NCI-H524 (cell line): ENCODE results near the gene TACR2.

Source experiments
- DNase-seq, 2 experiments: peaks; one replicate each; lab custom pipeline; 2025; lab: John Stamatoyannopoulos, UW

TACR2 gene

DNA sequence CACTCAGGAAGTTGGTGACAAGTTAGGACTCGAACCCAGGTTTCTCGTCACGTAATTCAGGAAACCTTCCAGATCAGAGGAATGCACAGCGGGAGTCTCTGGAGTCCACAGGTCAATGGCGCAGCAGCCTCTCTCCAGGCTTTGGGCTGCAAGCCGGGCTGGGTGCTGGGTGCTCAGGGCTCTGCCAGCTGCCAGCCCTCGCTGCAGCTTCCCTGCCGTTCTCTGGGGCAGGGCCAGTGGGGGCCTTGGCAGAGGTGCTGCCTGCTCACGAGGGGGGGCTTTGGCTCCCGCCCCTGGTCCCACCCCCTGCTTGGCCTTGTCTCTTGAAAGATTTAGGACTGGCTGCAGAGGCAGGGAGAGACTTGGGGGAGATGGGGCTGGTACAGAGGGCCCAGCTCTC is at the start of gene TACR2:
Gene TACR2, minus strand, starts transcription at position 224 of the 400 bp plus-strand sequence. CDS start 595 bp downstream, outside the sequence.
- DNase-seq, result no peak

DNA sequence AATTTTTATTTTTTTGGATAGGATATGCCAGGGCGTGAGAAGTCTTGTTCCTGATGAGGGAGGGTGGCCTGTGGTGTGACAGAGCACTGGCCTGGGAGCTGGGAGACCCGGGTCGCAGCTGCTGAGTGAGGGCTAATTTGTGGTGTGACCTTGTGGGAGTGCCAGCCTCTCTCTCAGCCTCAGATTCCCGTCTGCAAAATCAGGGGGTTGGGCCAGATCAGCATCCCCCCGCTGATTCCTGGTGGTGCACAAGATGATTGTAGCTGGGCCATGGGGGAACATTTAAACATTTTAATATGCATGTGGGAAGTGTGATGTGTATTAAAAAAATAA is 49.4 kb upstream of the TACR2 start:
- no peak for DNase-seq

DNA sequence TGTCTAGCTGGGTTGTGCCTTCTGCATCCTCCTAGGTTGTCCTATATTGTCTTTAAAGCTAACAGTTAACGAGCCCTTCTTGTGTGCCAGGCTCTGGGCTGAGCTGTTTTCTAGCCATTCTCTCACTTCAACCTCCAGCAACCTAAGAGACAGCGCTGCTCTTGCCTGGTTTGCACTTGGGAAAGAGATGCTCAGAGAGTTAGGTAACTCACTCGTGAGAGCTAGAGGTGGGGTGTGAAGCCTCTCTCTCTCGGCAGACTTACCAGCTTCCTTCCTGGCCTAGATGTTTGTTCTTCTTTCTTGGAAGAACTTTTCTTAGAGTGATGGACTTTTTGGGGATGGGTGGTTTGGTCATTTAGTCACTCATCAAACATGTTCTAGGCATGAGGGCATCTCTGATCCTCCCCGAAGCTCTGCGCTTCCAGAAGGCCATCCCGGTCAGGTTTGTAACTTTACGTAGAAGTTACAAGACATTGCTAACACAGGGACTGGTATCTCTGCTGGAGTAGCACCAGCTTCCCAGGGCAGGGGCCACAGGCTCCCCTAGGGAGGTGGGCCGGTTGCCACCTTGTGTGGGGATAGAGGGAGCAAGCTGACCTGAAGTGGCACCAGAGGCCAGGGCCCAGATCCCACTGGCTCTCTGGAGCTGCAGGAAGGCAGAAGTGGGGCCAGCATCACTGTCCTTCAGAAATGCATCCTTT is 48.9 kb upstream of the TACR2 start:
- no peak for DNase-seq

DNA sequence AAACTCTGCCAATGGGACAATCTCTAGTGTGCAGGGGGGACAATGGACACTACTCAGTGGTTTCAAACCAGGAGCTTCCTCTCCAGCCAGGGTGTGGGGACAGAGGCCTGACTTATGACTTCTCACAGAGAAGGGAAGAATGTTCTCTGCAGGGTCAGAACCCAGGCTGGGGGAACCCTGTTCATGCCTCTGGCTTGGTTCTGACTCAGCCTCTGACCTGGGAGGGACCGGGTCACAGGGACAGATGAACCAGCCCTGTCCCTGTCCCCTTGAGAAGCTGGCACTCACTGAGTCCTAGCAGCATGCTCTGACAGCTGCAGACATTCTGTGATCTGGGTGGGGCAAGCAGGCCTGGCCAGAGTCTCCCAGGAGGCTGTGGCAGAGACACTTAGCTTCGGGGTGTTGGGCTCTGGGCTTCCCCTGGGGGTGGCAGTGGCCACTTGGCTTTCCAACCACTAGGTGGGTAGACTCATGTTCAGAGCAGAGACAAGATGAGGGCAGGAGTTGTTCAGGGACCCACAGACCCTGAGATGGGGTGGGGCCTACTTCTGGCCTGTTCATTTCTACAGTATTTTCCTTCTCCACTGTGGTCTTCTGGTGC is 48.2 kb upstream of the TACR2 start:
- no peak for DNase-seq

DNA sequence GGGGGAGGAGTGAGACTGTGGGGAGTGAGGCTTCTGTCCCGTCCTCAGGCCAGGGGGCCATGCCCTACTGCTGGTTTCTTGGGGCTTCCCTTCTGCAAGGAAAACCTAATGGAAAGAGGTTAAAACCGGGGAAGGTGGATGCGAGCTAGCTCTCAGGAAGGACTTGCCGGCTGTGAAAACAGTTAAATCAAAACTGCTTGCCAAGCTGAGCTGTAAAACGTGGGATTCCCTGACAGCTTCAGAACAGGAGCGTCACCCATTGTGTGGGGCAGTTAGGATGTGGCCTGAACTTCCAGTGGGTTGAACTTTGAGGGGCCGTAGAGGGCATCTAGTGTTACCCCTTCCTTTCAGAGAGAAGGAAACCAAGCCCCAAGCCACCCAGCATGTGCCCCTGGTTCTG is 47.7 kb upstream of the TACR2 start:
- DNase-seq, result no peak

DNA sequence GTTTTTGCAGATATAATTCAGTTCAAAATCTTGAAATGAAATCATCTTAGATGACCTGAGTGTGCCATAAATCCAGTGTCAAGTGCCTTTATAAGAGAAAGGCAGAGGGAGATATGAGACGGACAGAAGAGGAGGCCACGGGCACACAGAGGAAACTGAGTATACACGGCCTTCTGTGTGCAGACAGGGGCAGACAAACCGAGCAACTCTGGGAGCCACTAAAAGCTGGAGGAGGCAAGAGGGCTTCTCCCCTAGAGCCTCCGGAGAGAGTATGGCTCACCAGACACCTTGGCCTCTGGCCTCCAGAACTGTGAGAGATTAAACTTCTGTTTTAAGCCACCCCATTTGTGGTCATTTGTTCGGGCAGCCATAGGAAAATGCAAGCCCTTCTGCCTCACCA is 47.2 kb upstream of the TACR2 start:
- DNase-seq, result no peak

DNA sequence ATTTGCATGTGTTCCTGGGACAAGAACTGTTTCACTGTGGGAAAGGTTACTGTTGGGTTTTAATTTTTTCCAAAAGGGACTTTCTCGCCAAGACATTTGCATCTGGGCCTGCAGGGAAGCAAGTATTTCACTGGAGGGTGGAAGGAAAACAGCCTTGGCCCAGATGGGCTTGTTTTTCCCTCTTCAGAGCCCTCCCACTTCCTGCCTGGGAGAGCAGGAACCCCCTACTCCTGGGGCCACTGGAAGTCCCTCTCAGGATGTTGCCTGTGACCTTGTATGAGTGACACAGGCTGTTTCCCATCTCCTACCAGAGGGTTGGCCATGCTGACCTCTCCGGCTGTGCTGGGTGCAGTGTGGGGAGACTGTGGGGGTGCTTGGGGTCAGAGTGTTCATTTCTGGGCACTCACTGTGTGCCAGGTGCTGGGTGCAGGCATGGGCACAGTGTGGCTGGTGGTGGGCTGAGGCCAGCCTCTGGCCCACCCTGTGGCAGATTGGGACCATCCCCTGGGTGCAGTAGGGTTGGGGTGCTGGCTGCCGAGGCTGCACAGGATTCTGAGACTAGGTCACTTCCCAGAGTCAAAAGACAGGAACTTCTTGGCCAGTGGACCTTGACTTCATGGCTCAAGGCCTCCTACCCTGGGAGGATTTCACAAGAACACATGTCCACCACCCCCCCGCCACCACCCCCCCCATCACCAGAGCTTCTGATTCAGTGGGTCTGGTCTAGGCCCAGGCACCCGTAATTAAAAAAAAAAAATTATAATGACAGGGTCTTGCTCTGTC is 44.7 kb upstream of the TACR2 start:
- no peak for DNase-seq

DNA sequence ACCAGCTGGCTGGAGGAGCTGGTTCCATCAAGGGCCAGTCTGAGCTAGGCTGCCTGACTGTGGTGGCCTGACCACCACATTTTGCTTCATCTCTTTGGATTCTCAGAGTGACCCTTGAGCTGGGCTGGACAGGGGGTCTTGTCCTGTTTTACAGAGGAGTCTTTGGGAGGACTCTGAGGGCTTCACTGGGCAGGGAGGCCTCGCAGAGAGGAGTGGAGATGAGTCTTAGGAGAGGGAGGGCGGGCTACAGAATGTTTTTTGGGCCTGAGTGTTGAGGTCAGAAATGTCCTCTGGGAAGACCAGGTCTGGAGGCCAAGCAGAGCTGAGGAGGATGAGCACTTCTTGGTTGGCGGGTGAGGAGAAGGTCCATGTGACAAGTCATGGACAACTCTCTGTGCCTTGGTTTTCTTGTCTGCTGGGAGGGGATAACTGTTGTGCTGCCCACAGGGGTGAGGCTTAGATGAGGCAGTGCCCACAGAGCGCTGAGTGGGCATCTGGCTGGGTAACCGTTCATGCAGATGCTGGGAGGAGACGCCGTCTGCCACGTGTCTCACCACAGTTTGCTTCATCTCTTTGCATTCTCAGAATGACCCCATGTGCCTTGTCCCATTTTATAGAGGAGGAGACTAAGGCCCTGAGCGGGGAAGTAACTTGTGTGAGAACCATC is 44.0 kb upstream of the TACR2 start:
- no peak for DNase-seq

DNA sequence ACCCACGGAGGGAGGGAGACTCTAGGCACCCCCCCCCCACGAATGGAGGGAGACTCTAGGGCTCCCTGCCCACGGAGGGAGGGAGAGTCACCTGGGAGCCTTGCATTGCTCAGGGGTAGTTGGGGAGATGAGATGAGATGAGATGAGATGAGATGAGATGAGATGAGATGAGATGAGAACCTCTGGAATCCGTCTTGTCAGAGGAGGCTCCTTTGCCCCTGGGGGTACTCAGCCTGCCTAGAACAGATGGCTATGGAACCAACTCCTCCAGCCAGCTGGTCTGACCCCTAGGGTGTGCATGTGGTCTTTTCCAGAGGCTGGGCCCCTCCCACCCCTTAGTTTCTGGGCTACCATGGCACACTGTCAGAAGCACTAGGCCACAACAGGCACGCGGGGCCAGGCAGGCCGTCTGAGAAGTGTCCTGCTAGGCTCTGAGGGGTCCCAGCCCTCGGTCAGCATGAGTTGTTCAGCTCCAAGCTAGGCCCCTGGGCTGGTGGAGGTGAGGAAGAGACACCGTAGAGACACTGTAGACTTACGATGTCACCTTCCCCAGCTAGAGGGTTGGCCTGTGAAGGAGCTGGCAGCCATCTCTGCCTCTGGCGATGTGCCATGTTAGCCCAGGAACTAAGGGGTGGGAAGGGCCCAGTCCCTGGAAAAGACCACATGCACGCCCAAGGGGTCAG is 43.3 kb upstream of the TACR2 start:
- peak in 1 of 2 experiments; percentile 53 for DNase-seq

DNA sequence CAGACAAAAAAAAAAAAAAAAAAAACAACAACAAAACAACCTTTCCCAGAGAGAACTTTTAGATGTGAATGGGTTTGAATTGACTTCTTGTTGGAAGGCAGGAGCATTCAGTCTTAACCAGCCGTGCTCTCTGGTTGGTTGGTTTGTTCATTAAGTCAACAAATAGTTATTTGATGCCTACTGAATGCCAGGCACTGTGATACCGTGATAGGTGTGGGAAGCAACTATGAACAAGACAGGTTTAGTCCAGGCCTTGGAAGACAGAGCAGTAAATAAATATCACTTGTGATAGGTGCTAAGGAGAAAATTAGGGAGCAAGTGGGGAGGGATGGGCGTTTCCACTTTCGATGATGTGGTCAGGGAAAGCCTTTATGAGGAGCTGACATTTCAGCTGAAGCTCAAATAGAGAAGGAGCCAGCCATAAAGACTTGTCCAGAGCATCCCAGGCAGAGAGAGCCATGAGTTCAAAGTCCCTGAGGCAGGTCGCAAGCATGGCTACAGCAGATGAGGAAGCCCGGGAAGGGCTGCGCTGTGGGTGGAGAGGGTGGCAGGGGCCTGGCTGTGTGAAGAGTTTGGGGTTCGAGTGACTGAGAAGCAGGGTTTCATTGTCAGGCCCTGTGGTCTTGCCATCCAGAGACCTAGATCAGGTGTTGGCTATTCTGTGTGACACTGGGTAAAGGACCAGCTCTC is 42.5 kb upstream of the TACR2 start:
- DNase-seq, result no peak

DNA sequence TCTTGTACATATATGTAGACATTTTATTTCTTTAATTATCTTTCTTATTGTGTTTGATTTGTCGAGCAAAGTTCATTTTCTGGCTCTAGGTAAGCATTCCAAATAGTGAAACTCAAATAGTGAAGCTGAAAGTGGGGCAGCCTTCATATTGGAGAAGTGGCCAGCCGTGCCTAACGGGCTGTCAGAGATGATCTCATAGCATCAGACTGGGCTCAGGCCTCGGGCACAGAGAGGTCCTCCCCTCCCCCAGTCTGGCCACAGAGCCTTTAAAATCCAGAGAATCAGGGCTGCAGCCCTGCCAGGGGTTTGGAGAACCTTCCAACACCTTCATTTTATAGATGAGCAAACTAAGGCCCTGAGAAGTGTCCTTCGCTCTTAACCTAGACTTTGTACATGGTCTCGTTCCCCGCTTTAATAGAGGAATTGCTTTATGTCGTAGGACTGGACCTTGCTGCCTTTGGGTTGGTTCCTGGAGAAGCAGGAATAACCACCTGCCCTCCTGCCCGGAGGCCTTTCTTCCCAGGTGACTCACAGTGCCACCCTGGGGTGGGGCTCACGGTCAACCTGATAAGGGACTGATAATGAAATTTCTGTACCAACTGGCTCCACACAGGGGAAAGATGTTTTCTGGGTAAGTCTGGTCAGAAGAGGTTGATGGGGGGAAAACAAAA is 41.8 kb upstream of the TACR2 start:
- no peak for DNase-seq

DNA sequence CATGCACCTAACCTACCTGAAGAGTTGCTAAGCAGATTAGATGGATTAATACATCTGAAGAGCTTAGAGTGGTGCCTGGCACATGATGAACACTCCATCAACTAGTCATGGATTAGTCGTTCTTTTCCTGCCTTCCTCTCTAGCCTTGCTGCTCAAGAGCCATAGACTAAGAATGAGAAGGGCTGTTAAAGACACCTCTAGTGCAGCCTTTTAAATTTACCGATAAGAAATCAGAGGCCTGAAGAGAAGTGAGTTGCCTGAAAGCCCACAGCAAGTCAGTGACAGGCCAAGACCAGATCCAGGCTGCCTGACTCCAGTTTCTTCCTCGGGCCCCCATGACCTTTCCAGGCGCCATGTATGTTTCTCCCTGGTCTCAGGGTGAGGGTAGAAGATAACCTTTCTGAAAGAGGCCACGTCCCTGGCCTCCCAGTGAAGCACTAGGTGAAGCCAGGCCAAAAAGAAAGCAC is 41.1 kb upstream of the TACR2 start:
- peak; percentile 46 to 76 for DNase-seq

DNA sequence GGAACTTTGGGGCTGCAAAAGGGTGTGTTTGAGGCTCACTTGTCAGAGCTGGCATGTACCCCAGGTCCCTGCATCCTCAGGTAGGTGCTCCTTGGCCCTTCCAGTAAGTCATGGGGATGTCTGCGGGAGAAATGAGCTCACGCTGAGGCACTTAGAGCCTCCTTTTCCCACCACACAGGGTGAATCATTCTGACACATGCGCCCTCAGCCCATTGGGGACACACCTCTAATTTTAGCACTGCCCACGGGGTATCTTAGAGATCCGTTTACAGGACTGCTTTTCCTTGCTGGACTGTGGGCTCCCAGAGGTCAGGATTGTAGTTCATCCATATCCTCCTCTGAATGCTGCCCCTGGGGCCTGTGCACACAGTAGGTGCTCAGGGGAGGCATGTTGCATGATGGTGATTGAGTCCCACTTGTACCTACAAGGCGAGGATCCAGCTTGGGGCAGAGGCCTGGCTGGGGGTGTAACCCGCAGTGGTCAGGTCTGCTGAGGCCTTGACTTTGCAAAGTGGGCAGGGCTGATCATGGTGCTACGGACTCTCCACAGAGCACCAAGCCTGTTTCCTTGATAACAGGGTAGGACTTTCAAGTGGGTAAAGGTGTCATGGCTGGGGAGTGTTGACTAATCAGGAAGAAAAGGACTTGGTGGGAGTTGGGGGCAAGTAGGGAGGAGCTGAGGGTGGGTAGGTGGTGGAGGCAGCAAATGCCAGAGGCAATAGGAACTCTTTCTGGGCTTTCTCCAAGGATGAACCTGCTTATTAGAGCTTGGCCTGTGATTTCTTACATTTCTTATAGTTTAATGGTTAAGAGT is 40.4 kb upstream of the TACR2 start:
- no peak for DNase-seq

DNA sequence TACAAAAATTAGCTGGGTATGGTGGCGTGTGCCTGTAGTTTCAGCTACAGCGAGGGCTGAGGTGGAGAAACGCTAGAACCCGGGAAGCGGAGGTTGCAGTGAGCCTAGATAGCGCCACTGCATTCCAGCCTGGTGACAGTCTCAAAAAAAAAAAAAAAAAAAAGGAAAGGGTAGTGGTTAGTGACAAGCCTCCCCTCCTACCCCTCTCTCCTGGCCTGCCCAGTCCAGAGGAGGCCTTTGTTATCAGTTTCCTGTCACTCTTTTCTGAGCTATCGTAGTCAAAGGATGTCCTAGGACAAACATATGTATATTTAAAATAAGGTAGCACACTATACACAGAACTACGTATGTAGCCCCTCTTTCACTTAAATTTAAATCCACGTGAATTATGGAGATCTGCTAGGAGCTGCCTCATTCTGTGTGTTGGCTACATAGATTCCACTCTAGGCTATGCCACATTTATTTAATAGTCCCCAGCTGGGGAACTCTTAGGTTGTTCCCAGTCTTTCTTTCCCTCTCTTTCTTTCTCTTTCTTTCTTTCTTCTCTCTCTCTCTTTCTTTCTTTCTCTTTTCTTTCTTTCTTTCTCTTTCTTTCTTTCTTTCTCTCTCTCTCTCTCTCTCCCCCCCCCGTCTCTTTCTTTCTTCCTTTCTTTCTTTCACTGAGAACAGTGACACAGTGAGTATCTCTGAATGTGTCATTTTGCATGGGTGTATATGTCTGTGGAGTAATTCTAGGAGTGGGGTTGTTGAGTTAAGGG is 38.5 kb upstream of the TACR2 start:
- DNase-seq, result no peak

DNA sequence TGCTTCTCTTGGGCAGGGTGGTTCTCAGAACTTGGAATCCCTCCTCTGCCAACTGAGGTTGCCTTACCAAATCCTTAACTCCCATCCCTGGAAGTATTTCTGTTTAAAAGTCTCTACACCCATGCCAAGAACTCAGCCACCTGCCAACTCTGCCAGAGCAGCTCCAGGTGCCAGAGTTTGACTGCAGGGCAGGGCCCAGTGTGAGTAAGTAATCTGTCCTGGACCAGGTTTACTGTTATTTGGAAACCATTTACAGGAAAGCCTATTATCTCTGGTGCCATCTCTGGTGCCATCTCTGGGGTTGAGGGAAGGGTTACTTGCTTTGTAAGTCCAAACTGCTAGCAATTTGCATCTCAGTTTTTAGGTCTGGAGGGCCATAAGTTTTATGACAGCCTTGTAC is 37.1 kb upstream of the TACR2 start:
- DNase-seq, result no peak

DNA sequence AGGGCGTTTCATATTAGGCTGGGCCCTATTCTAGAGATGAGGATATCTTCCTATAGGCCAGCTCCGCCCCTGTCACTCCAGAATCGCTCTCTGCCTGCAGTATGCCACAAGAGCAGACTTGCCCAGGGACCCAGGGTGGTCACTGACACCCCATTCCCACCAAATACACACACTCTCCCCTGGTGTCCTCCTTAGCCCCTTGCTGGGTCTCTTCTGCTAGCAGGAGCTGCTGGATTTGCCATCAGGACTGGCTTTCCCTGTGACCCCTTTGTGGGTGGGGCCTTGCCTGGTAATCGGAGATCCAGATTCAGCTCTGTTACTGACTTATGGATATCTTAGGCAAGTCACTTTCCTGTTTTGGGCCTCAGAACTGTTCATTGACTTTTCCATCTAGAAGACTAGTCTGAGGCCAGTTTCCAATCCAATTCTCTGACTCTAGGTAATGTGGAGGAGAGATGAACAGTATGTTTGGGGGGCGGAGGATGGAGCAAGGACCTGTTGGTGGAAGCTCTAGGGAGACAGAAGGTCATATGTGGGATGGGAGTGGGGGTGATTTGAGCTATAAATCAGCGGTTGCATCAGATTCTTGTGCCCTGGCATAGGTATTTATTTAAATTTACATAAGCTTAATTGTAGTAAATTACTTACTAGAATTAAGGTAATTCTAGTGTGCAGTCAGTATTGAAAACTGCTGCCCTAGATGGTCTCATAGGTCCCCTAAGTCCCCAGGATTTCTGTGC is 36.1 kb upstream of the TACR2 start:
- no peak for DNase-seq

DNA sequence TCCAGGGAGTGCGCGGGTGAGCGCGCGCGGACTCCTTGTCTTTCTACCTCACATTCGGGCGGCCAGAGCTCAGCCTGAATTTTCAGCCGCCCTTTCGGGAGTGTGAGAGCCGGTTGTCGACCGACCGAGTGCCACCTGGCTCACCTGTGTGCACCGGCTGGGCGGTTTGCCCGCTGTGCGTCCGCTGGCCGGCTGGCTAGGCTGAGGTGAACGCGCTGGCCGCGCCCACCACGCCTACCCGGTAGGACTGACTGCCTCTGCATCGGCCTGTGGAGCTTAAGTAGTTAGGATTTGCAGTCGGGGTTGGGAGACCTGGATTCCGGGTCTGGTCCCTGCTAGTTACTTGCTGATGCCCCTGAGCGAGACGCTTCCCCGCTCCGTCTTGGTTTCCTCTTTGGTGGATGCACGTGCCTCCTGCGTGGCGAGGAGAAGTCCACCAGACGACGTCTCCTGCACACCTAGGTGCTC is 35.1 kb upstream of the TACR2 start:
- no peak for DNase-seq

DNA sequence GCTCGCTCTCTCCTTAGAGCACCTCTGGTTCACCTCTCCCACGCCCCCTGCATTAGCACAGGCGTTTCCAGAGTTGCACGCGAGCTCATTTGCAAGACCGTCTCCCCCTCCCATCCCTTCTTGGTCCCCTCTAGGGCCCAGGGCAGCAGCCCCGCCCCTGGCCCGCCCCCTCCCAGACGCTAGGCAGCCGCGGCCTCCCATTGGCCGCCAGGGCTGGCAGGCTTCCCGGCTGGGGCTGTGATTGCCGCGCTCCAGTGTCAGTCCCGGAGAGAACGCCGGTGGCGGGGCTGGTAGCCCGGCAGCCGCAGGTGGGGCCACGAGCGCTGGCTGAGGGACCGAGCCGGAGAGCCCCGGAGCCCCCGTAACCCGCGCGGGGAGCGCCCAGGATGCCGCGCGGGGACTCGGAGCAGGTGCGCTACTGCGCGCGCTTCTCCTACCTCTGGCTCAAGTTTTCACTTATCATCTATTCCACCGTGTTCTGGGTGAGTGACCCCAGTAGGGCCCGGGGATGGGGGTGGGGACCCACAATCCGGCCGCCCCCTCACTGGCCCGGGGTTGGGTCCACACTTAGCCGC is 34.6 kb upstream of the TACR2 start, which contains the start of gene TSPAN15:
Gene TSPAN15, plus strand, starts transcription at position 257 of the 575 bp plus-strand sequence. Its CDS starts 130 bp downstream, at position 387.
- DNase-seq, result peak; percentile 59 to 79
